ACC112 (cell line): ENCODE measurements around the gene STK40.

Experiments
- H2AFZ ChIP-seq: fragments of 200-600 bp; sonication (generic); one replicate; pipeline ENCODE4 v1.6.0; 2017; ENCODE audit warnings: antibody characterized with exemption, low read length; ENCODE audit not compliant: unreplicated experiment
- H3K27ac ChIP-seq: fragments of 200-600 bp; sonication (generic); 2 replicates; pipeline ENCODE4 v1.5.1; 2014; ENCODE audit warnings: low read depth, mild to moderate bottlenecking, antibody characterized with exemption, low read length, moderate library complexity
- H3K27me3 ChIP-seq: fragments of 200-600 bp; sonication (generic); 2 replicates; pipeline ENCODE4 v1.6.1; 2014; ENCODE audit warnings: mild to moderate bottlenecking, antibody characterized with exemption, low read length, moderate library complexity, mixed read lengths; ENCODE audit not compliant: insufficient read depth
- H3K36me3 ChIP-seq: fragments of 200-600 bp; sonication (generic); 2 replicates; pipeline ENCODE4 v1.6.1; 2016; ENCODE audit warnings: mild to moderate bottlenecking, antibody characterized with exemption, low read length, moderate library complexity, mixed read lengths; ENCODE audit not compliant: insufficient read depth
- H3K4me1 ChIP-seq: fragments of 200-600 bp; sonication (generic); one replicate; pipeline ENCODE4 v1.6.1; 2016; ENCODE audit warnings: low read length, mixed read lengths; ENCODE audit not compliant: insufficient read depth, unreplicated experiment, control insufficient read depth
- H3K4me3 ChIP-seq: fragments of 200-600 bp; sonication (generic); 2 replicates; pipeline ENCODE4 v1.5.1; 2014; ENCODE audit warnings: mild to moderate bottlenecking, low read depth, low read length
- H3K79me2 ChIP-seq: fragments of 200-600 bp; sonication (generic); one replicate; pipeline ENCODE4 v1.6.0; 2016; ENCODE audit warnings: low read length; ENCODE audit not compliant: control insufficient read depth, unreplicated experiment, insufficient read depth

Gene STK40

GRCh38 chr1:36385410-36386264, at the start of gene STK40:
Gene STK40 (minus strand): TSS chr1:36385924. CDS start chr1:36361332, 24,592 bp downstream.
- H3K79me2 ChIP-seq: peaks cover 49% of the 10 kb centered on the region
- H3K4me1 ChIP-seq: peaks cover 19% of the 10 kb centered on the region
- H3K27ac ChIP-seq: peak within 1 kb of the TSS; percentile 95
- H3K27me3 ChIP-seq: no peaks in the 10 kb centered on the region
- H3K4me3 ChIP-seq: peak within 1 kb of the TSS; percentile 90
- no peaks in the 10 kb centered on the region for H3K36me3 ChIP-seq
- peak within 1 kb of the TSS; percentile 44 for H2AFZ ChIP-seq

DNA sequence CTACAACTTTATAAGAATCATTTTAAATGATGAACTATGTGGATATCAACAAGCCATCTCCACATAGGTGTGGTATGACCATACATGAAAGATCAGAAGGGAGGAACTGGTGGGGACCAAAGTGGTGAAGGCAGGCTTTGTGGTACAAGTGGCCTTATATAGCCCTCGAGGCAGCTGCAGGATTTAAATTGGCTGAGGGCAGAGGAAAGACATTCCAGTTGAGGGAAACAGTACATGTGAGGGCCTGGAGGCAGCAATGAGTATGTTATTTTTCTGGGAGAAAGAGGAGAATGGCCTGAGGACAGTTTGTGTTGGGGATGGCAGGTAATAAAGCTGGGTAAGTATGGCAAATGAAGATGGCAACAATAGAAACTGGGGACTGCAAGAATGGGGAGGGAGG, 47.4 kb upstream of the STK40 start:
- no peak overlapping the region for H3K27ac ChIP-seq
- H3K79me2 ChIP-seq: no peaks in the 10 kb centered on the region
- peaks cover 3% of the 10 kb centered on the region for H3K4me1 ChIP-seq
- no peak overlapping the region for H2AFZ ChIP-seq
- H3K36me3 ChIP-seq: no peaks in the 10 kb centered on the region
- H3K4me3 ChIP-seq: no peak overlapping the region
- H3K27me3 ChIP-seq: no peaks in the 10 kb centered on the region

DNA sequence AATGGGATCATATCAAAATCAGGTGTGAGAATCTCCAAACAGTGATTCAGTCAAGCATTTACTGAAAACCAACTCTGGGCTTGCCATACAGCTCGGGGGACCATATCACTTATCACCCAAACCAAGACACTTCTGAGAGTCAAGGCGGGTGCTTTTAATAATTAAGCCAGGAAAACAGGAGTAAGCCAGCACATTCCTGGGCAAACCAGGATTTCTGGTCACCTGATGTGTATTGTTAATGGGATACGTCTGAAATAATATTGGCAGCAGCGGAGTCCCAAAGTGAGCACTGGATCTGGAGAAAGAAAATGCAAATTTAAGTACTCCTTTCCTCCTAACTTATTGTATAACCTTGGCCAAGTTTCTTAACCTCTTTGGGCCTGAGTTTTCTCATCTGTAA, 46.9 kb upstream of the STK40 start:
- Histone ChIP-seq H3K4me1 (peaks cover 3% of the 10 kb centered on the region), H3K27me3 (no peaks in the 10 kb centered on the region), H3K4me3 (no peak overlapping the region), H3K27ac (no peak overlapping the region), H3K79me2 (no peaks in the 10 kb centered on the region), H3K36me3 (no peaks in the 10 kb centered on the region), H2AFZ (no peak overlapping the region)

- H3K4me1 ChIP-seq: no peaks in the 10 kb centered on the region
- H3K79me2 ChIP-seq: no peaks in the 10 kb centered on the region
- H3K4me3 ChIP-seq: no peak overlapping the region
- no peaks in the 10 kb centered on the region for H3K36me3 ChIP-seq
- H3K27ac ChIP-seq: no peak overlapping the region
- no peak overlapping the region for H2AFZ ChIP-seq
- no peaks in the 10 kb centered on the region for H3K27me3 ChIP-seq
These were observed 40.1 kb upstream of the STK40 start for GRCh38 chr1:36425791-36426190.

- Histone ChIP-seq H3K4me1 (peaks cover 6% of the 10 kb centered on the region), H3K36me3 (no peaks in the 10 kb centered on the region), H3K4me3 (no peak overlapping the region), H3K27ac (no peak overlapping the region), H2AFZ (no peak overlapping the region), H3K27me3 (no peaks in the 10 kb centered on the region), H3K79me2 (no peaks in the 10 kb centered on the region)
These were observed 35.9 kb upstream of the STK40 start for GRCh38 chr1:36421649-36422048.

GRCh38 chr1:36420836-36421317, 35.2 kb upstream of the STK40 start:
- H2AFZ ChIP-seq: peak overlapping the region; percentile 5
- no peak overlapping the region for H3K27ac ChIP-seq
- H3K4me1 ChIP-seq: peaks cover 6% of the 10 kb centered on the region
- H3K36me3 ChIP-seq: no peaks in the 10 kb centered on the region
- H3K27me3 ChIP-seq: no peaks in the 10 kb centered on the region
- no peak overlapping the region for H3K4me3 ChIP-seq
- H3K79me2 ChIP-seq: no peaks in the 10 kb centered on the region

DNA sequence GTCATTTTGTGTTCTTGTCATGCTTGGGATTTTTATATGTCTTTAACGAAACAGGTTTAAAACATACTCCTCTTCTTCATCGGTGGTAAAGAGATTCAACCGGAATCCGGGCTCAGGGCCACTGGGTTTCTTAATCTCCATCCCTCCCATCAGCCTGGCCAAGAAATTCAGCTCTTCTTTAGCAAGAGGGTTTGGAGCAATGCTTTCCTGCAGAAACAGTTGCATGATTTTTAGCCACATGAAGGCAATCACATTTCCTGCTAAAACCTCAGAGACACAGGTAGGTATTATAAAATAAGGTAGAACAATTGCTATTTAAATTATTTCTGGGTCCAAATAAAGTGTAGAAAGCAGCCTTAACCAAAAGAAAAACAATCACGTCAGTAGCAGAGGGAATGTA, 34.7 kb upstream of the STK40 start:
- Histone ChIP-seq H3K4me1 (peaks cover 6% of the 10 kb centered on the region), H3K27me3 (no peaks in the 10 kb centered on the region), H3K4me3 (no peak overlapping the region), H3K79me2 (no peaks in the 10 kb centered on the region), H2AFZ (peak overlapping the region; percentile 5), H3K36me3 (no peaks in the 10 kb centered on the region), H3K27ac (no peak overlapping the region)

DNA sequence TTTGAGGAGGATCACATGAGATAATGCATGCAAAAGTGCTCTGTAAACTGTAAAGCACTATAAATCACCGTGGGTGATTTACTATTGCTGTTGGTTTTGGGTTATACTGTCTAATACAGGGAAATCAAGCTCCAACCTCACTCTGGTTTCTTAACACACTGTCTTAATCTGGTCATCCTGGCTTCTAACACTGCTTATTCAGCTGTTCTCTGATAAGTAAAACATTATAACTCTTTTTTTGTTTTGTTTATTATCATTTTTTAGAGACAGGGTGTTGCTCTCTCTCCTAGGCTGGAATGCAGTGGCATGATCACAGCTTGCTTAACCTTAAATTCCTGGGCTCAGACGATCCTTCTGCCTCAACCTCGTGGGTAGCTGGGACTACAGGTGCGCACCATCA, 33.8 kb upstream of the STK40 start:
- Histone ChIP-seq H3K27ac (no peak overlapping the region), H2AFZ (no peak overlapping the region), H3K4me3 (no peak overlapping the region), H3K4me1 (peaks cover 6% of the 10 kb centered on the region), H3K36me3 (no peaks in the 10 kb centered on the region), H3K27me3 (no peaks in the 10 kb centered on the region), H3K79me2 (no peaks in the 10 kb centered on the region)

DNA sequence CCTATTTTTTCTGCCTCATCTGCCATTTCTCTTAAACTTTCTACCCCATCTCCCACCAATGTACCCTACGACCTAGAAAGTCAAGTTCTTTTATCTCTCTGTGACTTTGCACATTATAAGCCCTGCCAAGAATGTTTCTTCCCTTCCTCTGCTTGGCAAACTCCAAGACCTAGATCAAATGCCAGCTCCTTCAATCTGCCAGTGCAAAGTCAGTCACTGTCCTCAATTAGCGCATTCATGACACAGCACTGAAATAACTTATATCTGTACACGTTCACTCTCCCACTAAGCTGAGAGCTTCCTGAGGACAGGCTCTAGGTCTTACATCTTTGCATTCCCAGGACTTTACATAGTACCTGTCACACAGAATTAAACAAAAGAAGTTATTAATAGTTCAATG, 33.4 kb upstream of the STK40 start:
- Histone ChIP-seq H3K27ac (no peak overlapping the region), H3K27me3 (no peaks in the 10 kb centered on the region), H3K4me3 (no peak overlapping the region), H3K4me1 (peaks cover 6% of the 10 kb centered on the region), H3K36me3 (no peaks in the 10 kb centered on the region), H3K79me2 (no peaks in the 10 kb centered on the region), H2AFZ (no peak overlapping the region)

GRCh38 chr1:36417931-36418330, 32.2 kb upstream of the STK40 start:
- Histone ChIP-seq H2AFZ (no peak overlapping the region), H3K36me3 (no peaks in the 10 kb centered on the region), H3K4me3 (no peak overlapping the region), H3K79me2 (no peaks in the 10 kb centered on the region), H3K27ac (no peak overlapping the region), H3K27me3 (no peaks in the 10 kb centered on the region), H3K4me1 (peaks cover 6% of the 10 kb centered on the region)

GRCh38 chr1:36415661-36416326, 30.1 kb upstream of the STK40 start:
- H3K4me1 ChIP-seq: peaks cover 9% of the 10 kb centered on the region
- no peak overlapping the region for H2AFZ ChIP-seq
- H3K4me3 ChIP-seq: no peak overlapping the region
- H3K27me3 ChIP-seq: no peaks in the 10 kb centered on the region
- H3K79me2 ChIP-seq: no peaks in the 10 kb centered on the region
- H3K27ac ChIP-seq: no peak overlapping the region
- no peaks in the 10 kb centered on the region for H3K36me3 ChIP-seq
